GM12865 (cell line): ENCODE measurements around the gene DENND1A.

Source experiments
- DNase-seq: peaks from one replicate; pipeline ENCODE4 v3.0.0; 2010; ENCODE audit warnings: low read depth
- H3K4me3 ChIP-seq: 2 replicates; pipeline ENCODE4 v1.5.1; 2011; ENCODE audit warnings: mild to moderate bottlenecking, low read depth, low read length, control low read depth
- CTCF ChIP-seq: IDR thresholded peaks from 2 replicates; pipeline ENCODE4 v1.5.1; 2011; ENCODE audit warnings: low read length, control low read depth, low read depth, inconsistent platforms; ENCODE audit not compliant: insufficient read depth; ENCODE audit errors: missing control alignments

Gene DENND1A

GRCh38 chr9:123590499-123590898 lies 339.4 kb downstream of the DENND1A start:
- H3K4me3 ChIP-seq, result no peak overlapping the region
- TF ChIP-seq CTCF, result no peak
- DNase-seq, result no peak

GRCh38 chr9:123589361-123590239 lies 340.3 kb downstream of the DENND1A start:
- no peak for DNase-seq
- TF ChIP-seq CTCF, result no peak
- no peak overlapping the region for H3K4me3 ChIP-seq

GRCh38 chr9:123586275-123586674 lies 343.7 kb downstream of the DENND1A start:
- no peak for DNase-seq
- TF ChIP-seq CTCF, result no peak
- H3K4me3 ChIP-seq, result no peak overlapping the region

GRCh38 chr9:123584202-123585176 lies 345.4 kb downstream of the DENND1A start:
- DNase-seq, result no peak
- H3K4me3 ChIP-seq, result no peak overlapping the region
- TF ChIP-seq CTCF, result no peak

- no peak for TF ChIP-seq CTCF
Measured at GRCh38 chr9:123583646-123584045, 346.3 kb downstream of the DENND1A start.

GRCh38 chr9:123571240-123571639 lies 358.7 kb downstream of the DENND1A start:
- TF ChIP-seq CTCF, result no peak
- peak; percentile 52 for DNase-seq
- no peak overlapping the region for H3K4me3 ChIP-seq

More at GRCh38 chr9:123583646-123584045, 346.3 kb downstream of the DENND1A start:
- DNase-seq, result no peak
- no peak overlapping the region for H3K4me3 ChIP-seq
